ENCODE measurements around the gene LAMP1.

The LAMP1 gene

GRCh38 chr13:113357529-113357928 is 60.5 kb downstream of the LAMP1 start:
- Histone ChIP-seq H3K36me3 (ENCODE audit: low read depth) (no peaks in the 10 kb centered on the region), H3K27me3 (ENCODE audit: insufficient read depth, poor library complexity, severe bottlenecking) (no peaks in the 10 kb centered on the region), H3K27ac (ENCODE audit: poor library complexity, severe bottlenecking) (no peak overlapping the region), H3K4me3 (ENCODE audit: severe bottlenecking) (no peak overlapping the region), H3K4me1 (ENCODE audit: insufficient read depth, poor library complexity, severe bottlenecking) (no peaks in the 10 kb centered on the region), H3K9me3 (ENCODE audit: severe bottlenecking) (no peaks in the 10 kb centered on the region)
- ATAC-seq (ENCODE audit: low read depth): no peak
- TF ChIP-seq, protein P1, sequence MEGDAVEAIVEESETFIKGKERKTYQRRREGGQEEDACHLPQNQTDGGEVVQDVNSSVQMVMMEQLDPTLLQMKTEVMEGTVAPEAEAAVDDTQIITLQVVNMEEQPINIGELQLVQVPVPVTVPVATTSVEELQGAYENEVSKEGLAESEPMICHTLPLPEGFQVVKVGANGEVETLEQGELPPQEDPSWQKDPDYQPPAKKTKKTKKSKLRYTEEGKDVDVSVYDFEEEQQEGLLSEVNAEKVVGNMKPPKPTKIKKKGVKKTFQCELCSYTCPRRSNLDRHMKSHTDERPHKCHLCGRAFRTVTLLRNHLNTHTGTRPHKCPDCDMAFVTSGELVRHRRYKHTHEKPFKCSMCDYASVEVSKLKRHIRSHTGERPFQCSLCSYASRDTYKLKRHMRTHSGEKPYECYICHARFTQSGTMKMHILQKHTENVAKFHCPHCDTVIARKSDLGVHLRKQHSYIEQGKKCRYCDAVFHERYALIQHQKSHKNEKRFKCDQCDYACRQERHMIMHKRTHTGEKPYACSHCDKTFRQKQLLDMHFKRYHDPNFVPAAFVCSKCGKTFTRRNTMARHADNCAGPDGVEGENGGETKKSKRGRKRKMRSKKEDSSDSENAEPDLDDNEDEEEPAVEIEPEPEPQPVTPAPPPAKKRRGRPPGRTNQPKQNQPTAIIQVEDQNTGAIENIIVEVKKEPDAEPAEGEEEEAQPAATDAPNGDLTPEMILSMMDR (IDR thresholded peaks at IDR 0.05; ENCODE audit: poor library complexity, severe bottlenecking): no peak
- no peak for DNase-seq (ENCODE audit: low spot score)

- H3K4me3 ChIP-seq (ENCODE audit: severe bottlenecking): no peak overlapping the region
- ATAC-seq (ENCODE audit: low read depth) (no peak), DNase-seq (ENCODE audit: low spot score) (no peak)
- no peaks in the 10 kb centered on the region for H3K9me3 ChIP-seq (ENCODE audit: severe bottlenecking)
- H3K27me3 ChIP-seq (ENCODE audit: insufficient read depth, poor library complexity, severe bottlenecking): no peaks in the 10 kb centered on the region
- no peaks in the 10 kb centered on the region for H3K4me1 ChIP-seq (ENCODE audit: insufficient read depth, poor library complexity, severe bottlenecking)
- TF ChIP-seq, protein P1 (IDR thresholded peaks at IDR 0.05; ENCODE audit: poor library complexity, severe bottlenecking): no peak
- H3K36me3 ChIP-seq (ENCODE audit: low read depth): no peaks in the 10 kb centered on the region
- H3K27ac ChIP-seq (ENCODE audit: poor library complexity, severe bottlenecking): no peak overlapping the region
Measured at GRCh38 chr13:113358653-113359190, 61.7 kb downstream of the LAMP1 start.

- TF ChIP-seq, protein P1 (IDR thresholded peaks at IDR 0.05; ENCODE audit: poor library complexity, severe bottlenecking): no peak
- H3K4me1 ChIP-seq (ENCODE audit: insufficient read depth, poor library complexity, severe bottlenecking): no peaks in the 10 kb centered on the region
- no peak for DNase-seq (ENCODE audit: low spot score)
- H3K27me3 ChIP-seq (ENCODE audit: insufficient read depth, poor library complexity, severe bottlenecking): no peaks in the 10 kb centered on the region
- no peak overlapping the region for H3K4me3 ChIP-seq (ENCODE audit: severe bottlenecking)
- ATAC-seq (ENCODE audit: low read depth): no peak
- H3K27ac ChIP-seq (ENCODE audit: poor library complexity, severe bottlenecking): no peak overlapping the region
- H3K36me3 ChIP-seq (ENCODE audit: low read depth): no peaks in the 10 kb centered on the region
- H3K9me3 ChIP-seq (ENCODE audit: severe bottlenecking): no peaks in the 10 kb centered on the region
Measured at GRCh38 chr13:113359571-113359970, 62.5 kb downstream of the LAMP1 start.

- H3K4me1 ChIP-seq (ENCODE audit: insufficient read depth, poor library complexity, severe bottlenecking): no peaks in the 10 kb centered on the region
- no peaks in the 10 kb centered on the region for H3K36me3 ChIP-seq (ENCODE audit: low read depth)
- H3K9me3 ChIP-seq (ENCODE audit: severe bottlenecking): no peaks in the 10 kb centered on the region
- no peak overlapping the region for H3K27ac ChIP-seq (ENCODE audit: poor library complexity, severe bottlenecking)
- H3K27me3 ChIP-seq (ENCODE audit: insufficient read depth, poor library complexity, severe bottlenecking): no peaks in the 10 kb centered on the region
- TF ChIP-seq, protein P1 (IDR thresholded peaks at IDR 0.05; ENCODE audit: poor library complexity, severe bottlenecking): no peak
- no peak overlapping the region for H3K4me3 ChIP-seq (ENCODE audit: severe bottlenecking)
- DNase-seq (ENCODE audit: low spot score): no peak
- ATAC-seq (ENCODE audit: low read depth): no peak
Measured at GRCh38 chr13:113360446-113360845, 63.4 kb downstream of the LAMP1 start.

GRCh38 chr13:113361406-113361805 is 64.4 kb downstream of the LAMP1 start:
- Histone ChIP-seq H3K4me1 (ENCODE audit: insufficient read depth, poor library complexity, severe bottlenecking) (no peaks in the 10 kb centered on the region), H3K27ac (ENCODE audit: poor library complexity, severe bottlenecking) (no peak overlapping the region), H3K4me3 (ENCODE audit: severe bottlenecking) (no peak overlapping the region), H3K27me3 (ENCODE audit: insufficient read depth, poor library complexity, severe bottlenecking) (no peaks in the 10 kb centered on the region), H3K36me3 (ENCODE audit: low read depth) (no peaks in the 10 kb centered on the region), H3K9me3 (ENCODE audit: severe bottlenecking) (no peaks in the 10 kb centered on the region)
- TF ChIP-seq, protein P1 (IDR thresholded peaks at IDR 0.05; ENCODE audit: poor library complexity, severe bottlenecking): no peak
- no peak for ATAC-seq (ENCODE audit: low read depth)
- DNase-seq (ENCODE audit: low spot score): no peak
